HG03439 (cell line): ENCODE measurements around the gene GTF3C5.
"Not testable (repeated sequence)": the region's sequence is repeated elsewhere in the genome, so short reads cannot be mapped to it uniquely, and the experiment has no call there.

ENCODE experiments used
- ATAC-seq: cut with Tn5 transposase; IDR thresholded peaks from one replicate; pipeline ENCODE4 v1.9.1; 2021; ENCODE audit warnings: mild to moderate bottlenecking, moderate library complexity; ENCODE audit not compliant: unreplicated experiment

Gene GTF3C5

GRCh38 chr9:133086894-133087293 is 56.1 kb downstream of the GTF3C5 start:
- no peak for ATAC-seq

GRCh38 chr9:133087429-133088145 is 56.8 kb downstream of the GTF3C5 start:
- no peak for ATAC-seq

GRCh38 chr9:133088146-133088750 is 57.5 kb downstream of the GTF3C5 start:
- ATAC-seq = no peak

- ATAC-seq = no peak
These were observed 58.0 kb downstream of the GTF3C5 start for GRCh38 chr9:133088756-133089155.

GRCh38 chr9:133089271-133089671 is 58.5 kb downstream of the GTF3C5 start:
- no peak for ATAC-seq

GRCh38 chr9:133090187-133090586 is 59.4 kb downstream of the GTF3C5 start:
- no peak for ATAC-seq

GRCh38 chr9:133090752-133091385 is 60.1 kb downstream of the GTF3C5 start:
- ATAC-seq = no peak

GRCh38 chr9:133094351-133094750 is 63.6 kb downstream of the GTF3C5 start:
- not testable (repeated sequence) for ATAC-seq

GRCh38 chr9:133094842-133095393 is 64.1 kb downstream of the GTF3C5 start:
- ATAC-seq = no peak

- ATAC-seq = no peak
These were observed 67.4 kb downstream of the GTF3C5 start for GRCh38 chr9:133098104-133098754.

- ATAC-seq = no peak
These were observed 68.1 kb downstream of the GTF3C5 start for GRCh38 chr9:133098871-133099270.

GRCh38 chr9:133099726-133100505 is 69.1 kb downstream of the GTF3C5 start:
- ATAC-seq = no peak

- ATAC-seq = no peak
These were observed 69.9 kb downstream of the GTF3C5 start for GRCh38 chr9:133100506-133101355.

- no peak for ATAC-seq
These were observed 70.8 kb downstream of the GTF3C5 start for GRCh38 chr9:133101356-133102189.

- no peak for ATAC-seq
These were observed 71.6 kb downstream of the GTF3C5 start for GRCh38 chr9:133102190-133103021.

GRCh38 chr9:133103183-133103986 is 72.6 kb downstream of the GTF3C5 start:
- no peak for ATAC-seq

- ATAC-seq = no peak
These were observed 73.2 kb downstream of the GTF3C5 start for GRCh38 chr9:133103987-133104505.
